IMR-90 (cell line): ENCODE measurements around the gene MTAP. TPM values are rescaled to one million over a fixed set of nuclear protein-coding genes. Genes with fewer than 3 reads are reported as not detected.

Source experiments
- ATAC-seq: fragments of 200-7000 bp; cut with Tn5 transposase; 2 replicates; pipeline ENCODE4 v1.9.1; 2020; ENCODE audit warnings: low read depth, mild to moderate bottlenecking, moderate library complexity
- BruUV-seq: library from RNA; stranded (reverse); fragments of 400-500 nt; replicated peaks from 2 replicates; lab custom pipeline; 2021; lab: Mats Ljungman, UMichigan
- CTCF ChIA-PET: fragments of 300-600 bp; formaldehyde crosslinking; extraction: SDS; loops from one replicate; lab custom pipeline; 2021; ENCODE audit warnings: antibody characterized with exemption; lab: Yijun Ruan, JAX
- POLR2A ChIA-PET: fragments of 300-600 bp; sonication (Branson Sonifier 250); formaldehyde crosslinking; loops from one replicate; lab custom pipeline; 2022; ENCODE audit warnings: antibody characterized with exemption; ENCODE audit not compliant: unreplicated experiment; lab: Charles Lee
- DNase-seq: peaks from one replicate; pipeline ENCODE4 v3.0.0; 2013
- H2AFZ ChIP-seq: replicated peaks from 2 replicates; pipeline ENCODE3; 2013; ENCODE audit warnings: low read length, mild to moderate bottlenecking; ENCODE audit not compliant: poor library complexity
- H2AK5ac ChIP-seq: 2 replicates; pipeline ENCODE4 v1.6.1; 2013; ENCODE audit warnings: low read depth, low read length, inconsistent platforms
- H2AK9ac ChIP-seq: replicated peaks from 2 replicates; pipeline ENCODE3; 2013; ENCODE audit warnings: mild to moderate bottlenecking, low read depth, low read length, moderate library complexity; ENCODE audit not compliant: poor library complexity
- H2BK120ac ChIP-seq: 2 replicates; pipeline ENCODE4 v1.6.1; 2013; ENCODE audit warnings: low read depth, low read length, inconsistent platforms
- H2BK15ac ChIP-seq: 3 replicates; pipeline ENCODE4 v1.6.1; 2013; ENCODE audit warnings: low read depth, low read length, inconsistent platforms
- H2BK20ac ChIP-seq: 2 replicates; pipeline ENCODE4 v1.6.1; 2013; ENCODE audit warnings: low read depth, mild to moderate bottlenecking, inconsistent platforms, low read length, moderate library complexity
- H2BK5ac ChIP-seq: 2 replicates; pipeline ENCODE4 v1.6.1; 2013; ENCODE audit warnings: mild to moderate bottlenecking, low read depth, low read length, inconsistent platforms; ENCODE audit not compliant: poor library complexity, severe bottlenecking
- H3K14ac ChIP-seq: replicated peaks from 2 replicates; pipeline ENCODE4 v1.6.1; 2013; ENCODE audit warnings: low read depth, low read length, inconsistent platforms
- H3K18ac ChIP-seq: 2 replicates; pipeline ENCODE4 v1.6.1; 2013; ENCODE audit warnings: low read depth, low read length, control low read depth
- H3K23ac ChIP-seq: 2 replicates; pipeline ENCODE4 v1.6.1; 2013; ENCODE audit warnings: low read depth, low read length, inconsistent platforms
- H3K27ac ChIP-seq: 2 replicates; pipeline ENCODE4 v1.5.1; 2013; ENCODE audit warnings: mild to moderate bottlenecking, control low read depth, low read length; ENCODE audit not compliant: insufficient read depth
- H3K27me3 ChIP-seq: 2 replicates; pipeline ENCODE4 v1.6.1; 2013; ENCODE audit warnings: low read length; ENCODE audit not compliant: control insufficient read depth, insufficient read depth
- H3K36me3 ChIP-seq: 2 replicates; pipeline ENCODE4 v1.6.1; 2013; ENCODE audit warnings: low read length, mixed read lengths; ENCODE audit not compliant: control insufficient read depth, insufficient read depth
- H3K4ac ChIP-seq: 2 replicates; pipeline ENCODE4 v1.6.1; 2013; ENCODE audit warnings: low read depth, low read length, inconsistent platforms
- H3K4me1 ChIP-seq: 2 replicates; pipeline ENCODE4 v1.6.1; 2013; ENCODE audit warnings: low read length, mixed read lengths; ENCODE audit not compliant: control insufficient read depth, insufficient read depth
- H3K4me2 ChIP-seq: 2 replicates; pipeline ENCODE4 v1.6.1; 2013; ENCODE audit warnings: low read depth, mild to moderate bottlenecking, control low read depth, low read length, moderate library complexity
- H3K4me3 ChIP-seq: 2 replicates; pipeline ENCODE4 v1.5.1; 2013; ENCODE audit warnings: low read depth, mild to moderate bottlenecking, control low read depth, low read length, moderate library complexity; ENCODE audit not compliant: insufficient read depth
- H3K56ac ChIP-seq: 2 replicates; pipeline ENCODE4 v1.6.1; 2013; ENCODE audit warnings: low read length, inconsistent platforms; ENCODE audit not compliant: insufficient read depth; ENCODE audit errors: extremely low read depth
- H3K79me1 ChIP-seq, 2 experiments: 2 replicates each; pipeline ENCODE4 v1.6.1; 2013; ENCODE audit warnings: low read length in 2 of 2, inconsistent platforms in 1 of 2, low read depth in 1 of 2
- H3K9ac ChIP-seq: 2 replicates; pipeline ENCODE4 v1.6.1; 2013; ENCODE audit warnings: low read depth, low read length, control low read depth
- H3K9me1 ChIP-seq: 2 replicates; pipeline ENCODE4 v1.6.1; 2013; ENCODE audit warnings: low read length, inconsistent platforms; ENCODE audit not compliant: insufficient read depth
- H3K9me3 ChIP-seq: 2 replicates; pipeline ENCODE4 v1.6.1; 2013; ENCODE audit warnings: low read length; ENCODE audit not compliant: control insufficient read depth, insufficient read depth
- H4K20me1 ChIP-seq: 2 replicates; pipeline ENCODE4 v1.6.1; 2013; ENCODE audit warnings: low read length, inconsistent platforms; ENCODE audit not compliant: insufficient read depth
- H4K5ac ChIP-seq: 2 replicates; pipeline ENCODE4 v1.6.1; 2013; ENCODE audit warnings: mild to moderate bottlenecking, low read depth, low read length, control low read depth
- H4K8ac ChIP-seq, 2 experiments: 2 replicates each; pipeline ENCODE4 v1.6.1; 2013; ENCODE audit warnings: low read depth in 2 of 2, low read length in 2 of 2, control low read depth in 1 of 2, inconsistent platforms in 1 of 2
- H4K91ac ChIP-seq: 2 replicates; pipeline ENCODE4 v1.6.1; 2013; ENCODE audit warnings: low read depth, low read length, inconsistent platforms; ENCODE audit not compliant: insufficient read depth
- CEBPB ChIP-seq: IDR thresholded peaks from 2 replicates; pipeline ENCODE4 v1.6.1; 2012; ENCODE audit warnings: low read depth, low read length, improper control_type of control experiment
- RAD21 ChIP-seq: IDR thresholded peaks from 2 replicates; pipeline ENCODE4 v1.6.1; 2012; ENCODE audit warnings: low read length, improper control_type of control experiment
- RCOR1 ChIP-seq: IDR thresholded peaks from 2 replicates; pipeline ENCODE4 v1.6.1; 2012; ENCODE audit warnings: mild to moderate bottlenecking, low read length, improper control_type of control experiment; ENCODE audit not compliant: insufficient replicate concordance
- SMC3 ChIP-seq: fragments of 150-350 bp; IDR thresholded peaks from 2 replicates; pipeline ENCODE4 v1.6.1; 2016; ENCODE audit warnings: low read depth, mild to moderate bottlenecking, antibody characterized with exemption, low read length, moderate library complexity
- WGBS, 2 experiments: methylation state at CpG; one replicate each; pipeline versions ENCODE4 v1.1.5 to v1.1.7; 2013; ENCODE audit warnings: missing lambda C conversion rate in 2 of 2; ENCODE audit not compliant: insufficient read length in 1 of 2; ENCODE audit errors: extremely low coverage in 2 of 2; 5-methylcytosine and 5-hydroxymethylcytosine counted together
- dilution Hi-C: fragments of 300-500 bp; cut with HindIII; formaldehyde crosslinking; loops from one replicate; pipeline ENCODE4 v1.14.3; 2018; ENCODE audit warnings: low sequenced_read_pairs; ENCODE audit not compliant: unreplicated experiment
- in situ Hi-C: fragments of 300-500 bp; cut with MboI; formaldehyde crosslinking; loops from 3 replicates; pipeline ENCODE4 v1.14.3; 2019; ENCODE audit warnings: low sequenced_read_pairs, inconsistent platforms, mixed read lengths
- intact Hi-C: fragments of 100-400 bp; cut with micrococcal nuclease; formaldehyde crosslinking; loops from 2 replicates; pipeline ENCODE4 v1.10.0; 2022
- polyA plus RNA-seq, 3 experiments: library from polyadenylated mRNA; depleted of rRNA; stranded (reverse); fragments of >200 nt; gene quantifications; 2 replicates each; pipeline ENCODE4 v1.2.3, GENCODE V29; 2012; ENCODE audit warnings: low replicate concordance in 1 of 3
- total RNA-seq: library from RNA; depleted of rRNA; stranded (reverse); fragments of >200 nt; gene quantifications from 2 replicates; pipeline ENCODE4 v1.2.3, GENCODE V29; 2012
- TF ChIP-seq, protein P1 (sequence below): fragments of 150-350 bp; IDR thresholded peaks from 2 replicates; pipeline ENCODE4 v1.6.1; 2016; ENCODE audit warnings: low read depth, mild to moderate bottlenecking, low read length, moderate library complexity, borderline replicate concordance

Gene MTAP
- total and polyA plus RNA-seq, 2 of the 4 experiments (the other 2 are of a cell fraction): 15.7 to 50.9 TPM

DNA sequence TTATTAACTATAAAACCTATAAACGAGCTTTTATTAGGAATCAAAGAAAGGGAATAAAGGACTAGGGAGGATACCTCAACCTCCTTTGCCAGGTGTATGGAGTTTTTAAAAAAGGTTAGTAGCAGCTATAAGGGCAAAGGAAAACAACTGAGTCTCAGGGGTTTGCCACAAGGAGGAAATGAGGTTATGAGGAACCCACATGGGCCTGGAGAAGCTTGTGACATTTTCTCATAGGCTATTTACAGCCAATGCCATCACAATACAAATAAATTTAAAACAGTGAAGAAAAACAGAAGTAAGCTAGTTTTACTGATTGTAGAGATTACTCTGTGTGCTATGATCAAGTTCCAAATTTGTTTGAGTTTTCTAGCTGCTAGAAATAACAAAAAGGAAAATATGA, 99.1 kb downstream of the MTAP start:
- CTCF ChIA-PET: interaction anchor here (0.6 kb wide), 1 partner anchor 179 kb away, joined by 4 read pairs; no protein-coding TSS in a partner anchor
- in situ Hi-C loops: no loop called here

More for the DNA sequence above, 99.1 kb downstream of the MTAP start:
- no peak overlapping the region for H3K4me2 ChIP-seq
- H2BK15ac ChIP-seq: no peak overlapping the region
- H2BK120ac ChIP-seq: no peak overlapping the region
- no peaks in the 10 kb centered on the region for H3K9me1 ChIP-seq
- no peak overlapping the region for H3K18ac ChIP-seq
- no peaks in the 10 kb centered on the region for H4K20me1 ChIP-seq
- H2BK20ac ChIP-seq: no peak overlapping the region
- H3K36me3 ChIP-seq: no peaks in the 10 kb centered on the region
- TF ChIP-seq RAD21: no peak
- TF ChIP-seq RCOR1: no peak
- TF ChIP-seq CEBPB: no peak
- TF ChIP-seq, protein P1, sequence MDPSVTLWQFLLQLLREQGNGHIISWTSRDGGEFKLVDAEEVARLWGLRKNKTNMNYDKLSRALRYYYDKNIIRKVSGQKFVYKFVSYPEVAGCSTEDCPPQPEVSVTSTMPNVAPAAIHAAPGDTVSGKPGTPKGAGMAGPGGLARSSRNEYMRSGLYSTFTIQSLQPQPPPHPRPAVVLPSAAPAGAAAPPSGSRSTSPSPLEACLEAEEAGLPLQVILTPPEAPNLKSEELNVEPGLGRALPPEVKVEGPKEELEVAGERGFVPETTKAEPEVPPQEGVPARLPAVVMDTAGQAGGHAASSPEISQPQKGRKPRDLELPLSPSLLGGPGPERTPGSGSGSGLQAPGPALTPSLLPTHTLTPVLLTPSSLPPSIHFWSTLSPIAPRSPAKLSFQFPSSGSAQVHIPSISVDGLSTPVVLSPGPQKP: no peak
- TF ChIP-seq SMC3: no peak
- H3K56ac ChIP-seq: no peak overlapping the region
- ATAC-seq (no peak), DNase-seq (no peak)
- WGBS, 2 experiments: no CpG with 5 or more reads among the region's 1 CpG
- H3K27me3 ChIP-seq: no peaks in the 10 kb centered on the region
- no peak overlapping the region for H3K4me3 ChIP-seq
- H3K4ac ChIP-seq: no peak overlapping the region
- no peak overlapping the region for H2AFZ ChIP-seq
- no TSS peak for BruUV-seq
- H3K9ac ChIP-seq: no peak overlapping the region
- no peak overlapping the region for H3K27ac ChIP-seq
- H3K4me1 ChIP-seq: peaks cover 1% of the 10 kb centered on the region; the same call in 1 of the 2 replicates
- H2AK5ac ChIP-seq: no peak overlapping the region
- H2BK5ac ChIP-seq: no peak overlapping the region
- H3K9me3 ChIP-seq: peaks cover 4% of the 10 kb centered on the region
- H3K79me1 ChIP-seq: 0 out of 4 replicates have a peak, but pooled peaks cover 0 to 3% of the 10 kb centered on the region in 2 experiments
- no peak overlapping the region for H3K14ac ChIP-seq
- H4K8ac ChIP-seq: no peak overlapping the region
- H2AK9ac ChIP-seq: no peak overlapping the region
- no peak overlapping the region for H4K91ac ChIP-seq
- no peak overlapping the region for H4K5ac ChIP-seq
- POLR2A ChIA-PET: no interaction called here
- intact Hi-C loops (no loop called here), dilution Hi-C loops (no loop called here)
- H3K23ac ChIP-seq: no peak overlapping the region
